ENCODE measurements around the gene PPFIA1. TPM values are rescaled to one million over a fixed set of nuclear protein-coding genes. Genes with fewer than 3 reads are reported as not detected.

The PPFIA1 gene
- total and polyA plus RNA-seq, 2 of the 8 experiments (the other 6 are each of a cell fraction or from before 2014, with no cell fraction given) = 44.3 to 73.5 TPM

- POLR2A ChIA-PET (ENCODE audit: partially characterized antibody) = interaction anchor here (1.8 kb wide), 1 partner anchor 13 kb away, joined by 6 read pairs; no protein-coding TSS in a partner anchor
Measured at GRCh38 chr11:70288721-70289120, 18.2 kb downstream of the PPFIA1 start.

More at GRCh38 chr11:70288721-70289120, 18.2 kb downstream of the PPFIA1 start:
- no peak overlapping the region for H3K56ac ChIP-seq (replicated peaks; ENCODE audit: insufficient read length, low read depth, low read length)
- H4K91ac ChIP-seq (replicated peaks; ENCODE audit: insufficient read length, low read length) = no peak overlapping the region
- CTCF ChIA-PET (ENCODE audit: partially characterized antibody) = interaction anchor here (1.6 kb wide), 1 partner anchor 15 kb away, joined by 5 read pairs; no protein-coding TSS in a partner anchor
- H3K27me3 ChIP-seq (replicated peaks in 1 of 4; ENCODE audit: control insufficient read depth in 3 of 4, extremely low read depth in 1 of 4, insufficient read depth in 3 of 4, low read length in 3 of 4) = no peaks in the 10 kb centered on the region
- H3K14ac ChIP-seq (ENCODE audit: insufficient read length) = no peak overlapping the region
- no peak overlapping the region for H2AK5ac ChIP-seq (ENCODE audit: low read depth, low read length)
- WGBS, 2 experiments (ENCODE audit: extremely low coverage in 1 of 2, insufficient coverage in 1 of 2, insufficient read length in 1 of 2, insufficient replicate concordance in 2 of 2, low coverage in 1 of 2, low lambda C conversion rate in 2 of 2, missing lambda C conversion rate in 1 of 2) = 97% methylated on average over 3 of the region's 6 CpGs; no CpG with 5 or more reads in 1 of the 2 experiments
- H3K36me3 ChIP-seq (ENCODE audit: control insufficient read depth in 2 of 4, insufficient read depth in 4 of 4, low read length in 3 of 4) = peaks cover 5 to 41% (median 24%) of the 10 kb centered on the region in 4 experiments; a peak in 6 of 8 replicates
- H3K4me1 ChIP-seq (replicated peaks in 1 of 4; ENCODE audit: control insufficient read depth in 3 of 4, insufficient read depth in 4 of 4, low read length in 3 of 4) = no peaks in the 10 kb centered on the region
- H4K8ac ChIP-seq (ENCODE audit: extremely low read depth, insufficient read depth, low read length) = no peak overlapping the region
- peaks cover 9 to 14% of the 10 kb centered on the region in 2 experiments for H4K20me1 ChIP-seq (replicated peaks in 1 of 2; ENCODE audit: control insufficient read depth in 1 of 2, insufficient read depth in 2 of 2, low read length in 2 of 2)
- H3K4me3 ChIP-seq (ENCODE audit: extremely low read depth in 1 of 4, insufficient read depth in 2 of 4, low read depth in 3 of 4, low read length in 4 of 4) = no peak overlapping the region
- H4K5ac ChIP-seq (ENCODE audit: insufficient read length, low read depth, low read length) = no peak overlapping the region
- H3K23me2 ChIP-seq (ENCODE audit: low read depth, low read length) = no peaks in the 10 kb centered on the region
- FAIRE-seq = no peak
- H2BK5ac ChIP-seq (ENCODE audit: low read depth, low read length) = no peak overlapping the region
- no peak overlapping the region for H2BK120ac ChIP-seq (replicated peaks; ENCODE audit: low read depth, low read length)
- H3K4ac ChIP-seq (replicated peaks; ENCODE audit: insufficient read length, low read depth, low read length) = no peak overlapping the region
- no peak overlapping the region for H2AFZ ChIP-seq (ENCODE audit: low read length)
- TF ChIP-seq SRF (IDR thresholded peaks at IDR 0.05; ENCODE audit: low read depth, low read length) = no peak
- no peak for DNase-seq (ENCODE audit: low read depth in 1 of 2, low spot score in 2 of 2)
- no peaks in the 10 kb centered on the region for H3K9me3 ChIP-seq (ENCODE audit: insufficient read depth in 2 of 2, low read depth in 1 of 2, low read length in 1 of 2)
- H2BK12ac ChIP-seq (ENCODE audit: low read depth, low read length) = no peak overlapping the region
- H3K23ac ChIP-seq (ENCODE audit: insufficient read length) = no peak overlapping the region
- H2BK20ac ChIP-seq (ENCODE audit: low read length) = no peak overlapping the region
- no peak overlapping the region for H2BK15ac ChIP-seq (ENCODE audit: low read length)
- peaks cover 8% of the 10 kb centered on the region; the same call in 1 of the 2 replicates for H3K79me1 ChIP-seq (ENCODE audit: low read depth, low read length)
- H3K18ac ChIP-seq (ENCODE audit: extremely low read depth, low read length) = no peak overlapping the region
- H3K4me2 ChIP-seq (ENCODE audit: insufficient read depth in 1 of 2, low read depth in 2 of 2, low read length in 2 of 2) = no peak overlapping the region
- H3K9ac ChIP-seq (replicated peaks in 1 of 4; ENCODE audit: extremely low read depth in 1 of 4, low read depth in 3 of 4, low read length in 3 of 4) = no peak overlapping the region
- no peak overlapping the region; the same call in 1 of the 2 replicates for H3K27ac ChIP-seq (ENCODE audit: low read depth, low read length)
- peaks cover 0 to 72% of the 10 kb centered on the region in 2 experiments; a peak in 2 of 4 replicates for H3K79me2 ChIP-seq (ENCODE audit: control insufficient read depth in 1 of 2, insufficient read depth in 2 of 2, low read length in 2 of 2)

All from H1 (cell line).